GM12878 (cell line): ENCODE measurements around the gene ATP2A3. TPM values are rescaled to one million over a fixed set of nuclear protein-coding genes. Genes with fewer than 3 reads are reported as not detected.

Source experiments
- ATAC-seq: fragments of 200-7000 bp; cut with Tn5 transposase; 3 replicates; pipeline ENCODE4 v1.9.1; 2020; ENCODE audit warnings: mild to moderate bottlenecking, moderate library complexity
- BruUV-seq: library from RNA; stranded (reverse); fragments of 400-500 nt; replicated peaks from 2 replicates; lab custom pipeline; 2021; lab: Mats Ljungman, UMichigan
- CTCF ChIA-PET: fragments of 300-600 bp; sonication (Branson Sonifier 250); formaldehyde crosslinking; extraction: SDS; loops from one replicate; lab custom pipeline; 2021; ENCODE audit warnings: inconsistent platforms; lab: Yijun Ruan, JAX
- POLR2A ChIA-PET: fragments of 350-600 bp; formaldehyde crosslinking; extraction: SDS; loops from one replicate; lab custom pipeline; 2021; ENCODE audit warnings: inconsistent platforms; lab: Charles Lee
- RAD21 ChIA-PET: fragments of 300-600 bp; sonication (Branson Sonifier 250); formaldehyde crosslinking; loops from one replicate; lab custom pipeline; 2023; ENCODE audit warnings: antibody characterized with exemption; ENCODE audit not compliant: unreplicated experiment; lab: Charles Lee
- SMC1A ChIA-PET: fragments of 300-600 bp; sonication (Branson Sonifier 250); formaldehyde crosslinking; loops from one replicate; lab custom pipeline; 2023; ENCODE audit not compliant: unreplicated experiment, uncharacterized antibody; lab: Charles Lee
- DNase-seq: peaks from one replicate; pipeline ENCODE4 v3.0.0-alpha.2; 2011; ENCODE audit warnings: low read depth, low spot score
- FAIRE-seq: peaks from 3 replicates; lab custom pipeline; 2011; peaks lifted over from hg19 to GRCh38; lab: Jason Lieb, UNC
- H2AFZ ChIP-seq: 2 replicates; pipeline ENCODE4 v1.6.0; 2011; ENCODE audit warnings: low read depth, low read length, control low read depth; ENCODE audit not compliant: control insufficient read depth
- H3K27ac ChIP-seq: 2 replicates; pipeline ENCODE4 v1.5.1; 2011; ENCODE audit warnings: control low read depth; ENCODE audit not compliant: control insufficient read depth, insufficient read depth
- H3K27me3 ChIP-seq, 2 experiments: replicated peaks in 1 of 2; 2 replicates each; pipeline versions ENCODE4 v1.6.0 to v1.6.1; 2011; ENCODE audit warnings: low read length in 1 of 2; ENCODE audit not compliant: control insufficient read depth in 2 of 2, insufficient read depth in 2 of 2
- H3K36me3 ChIP-seq, 2 experiments: 2 replicates each; pipeline ENCODE4 v1.5.1; 2011; ENCODE audit warnings: low read length in 1 of 2; ENCODE audit not compliant: control insufficient read depth in 2 of 2, insufficient read depth in 2 of 2
- H3K4me1 ChIP-seq: 2 replicates; pipeline ENCODE4 v1.6.1; 2011; ENCODE audit warnings: mild to moderate bottlenecking, low read length, moderate library complexity, mixed read lengths; ENCODE audit not compliant: control insufficient read depth, insufficient read depth
- H3K4me2 ChIP-seq: 2 replicates; pipeline ENCODE4 v1.6.0; 2011; ENCODE audit warnings: control low read depth; ENCODE audit not compliant: control insufficient read depth, insufficient read depth
- H3K4me3 ChIP-seq: fragments of 200-600 bp; sonication (generic); 2 replicates; pipeline ENCODE4 v1.5.1; 2016
- H3K79me2 ChIP-seq: 2 replicates; pipeline ENCODE4 v1.6.0; 2011; ENCODE audit warnings: low read length; ENCODE audit not compliant: control insufficient read depth, insufficient read depth
- H3K9ac ChIP-seq: 2 replicates; pipeline ENCODE4 v1.8.0; 2011; ENCODE audit warnings: low read length, control low read depth, mixed read lengths; ENCODE audit not compliant: control insufficient read depth, insufficient read depth
- H3K9me3 ChIP-seq: replicated peaks from 3 replicates; pipeline ENCODE4 v1.5.1; 2011; ENCODE audit warnings: mild to moderate bottlenecking, low read length; ENCODE audit not compliant: control insufficient read depth, insufficient read depth
- H4K20me1 ChIP-seq: 2 replicates; pipeline ENCODE4 v1.6.0; 2011; ENCODE audit not compliant: control insufficient read depth, insufficient read depth
- CEBPB ChIP-seq, 2 experiments: fragments of 150-350 bp in 1 of 2; IDR thresholded peaks; 2 replicates each; pipeline ENCODE4 v1.6.1; 2012 to 2014; ENCODE audit warnings: low read depth in 2 of 2, low read length in 2 of 2, borderline replicate concordance in 1 of 2, inconsistent platforms in 1 of 2
- CHD2 ChIP-seq: IDR thresholded peaks from 2 replicates; pipeline ENCODE4 v1.6.1; 2011; ENCODE audit warnings: low read depth, low read length, improper control_type of control experiment, borderline replicate concordance
- HDAC6 ChIP-seq: fragments of 200-600 bp; sonication (generic); IDR thresholded peaks from one replicate; pipeline ENCODE4 v1.8.0; 2017; ENCODE audit warnings: antibody characterized with exemption; ENCODE audit not compliant: unreplicated experiment
- HSF1 ChIP-seq: fragments of 150-350 bp; IDR thresholded peaks from 2 replicates; pipeline ENCODE4 v1.6.1; 2014; ENCODE audit warnings: mild to moderate bottlenecking, low read depth, low read length
- IKZF2 ChIP-seq, 2 experiments: fragments of 450-650 bp; IDR thresholded peaks; 2 replicates each; pipeline ENCODE4 v1.6.1; 2017; ENCODE audit warnings: mild to moderate bottlenecking in 2 of 2, moderate library complexity in 2 of 2
- MTA3 ChIP-seq: IDR thresholded peaks from 2 replicates; pipeline ENCODE4 v1.6.1; 2012; ENCODE audit warnings: low read length, inconsistent platforms, borderline replicate concordance
- MXI1 ChIP-seq: fragments of 150-350 bp; IDR thresholded peaks from 2 replicates; pipeline ENCODE4 v1.6.1; 2011; ENCODE audit warnings: low read depth, mild to moderate bottlenecking, inconsistent platforms, low read length, improper control_type of control experiment
- MYB ChIP-seq: fragments of 150-350 bp; IDR thresholded peaks from 2 replicates; pipeline ENCODE4 v1.6.1; 2014; ENCODE audit warnings: mild to moderate bottlenecking, low read depth, low read length, borderline replicate concordance
- POU2F2 ChIP-seq: IDR thresholded peaks from 3 replicates; pipeline ENCODE4 v1.6.1; 2011; ENCODE audit warnings: low read depth, mild to moderate bottlenecking, low read length, borderline replicate concordance
- RFX5 ChIP-seq: IDR thresholded peaks from 2 replicates; pipeline ENCODE4 v1.6.1; 2011; ENCODE audit warnings: low read depth, low read length, improper control_type of control experiment
- SMARCA5 ChIP-seq: fragments of 450-650 bp; IDR thresholded peaks from 2 replicates; pipeline ENCODE4 v1.6.1; 2017; ENCODE audit warnings: mild to moderate bottlenecking
- SMC3 ChIP-seq: IDR thresholded peaks from 2 replicates; pipeline ENCODE4 v1.6.1; 2011; ENCODE audit warnings: low read length, improper control_type of control experiment, borderline replicate concordance
- SPI1 ChIP-seq: IDR thresholded peaks from 2 replicates; pipeline ENCODE4 v1.6.1; 2011; ENCODE audit warnings: low read depth, mild to moderate bottlenecking, low read length, moderate library complexity, borderline replicate concordance; ENCODE audit not compliant: insufficient read depth
- SREBF2 ChIP-seq: IDR thresholded peaks from 2 replicates; pipeline ENCODE4 v1.6.1; 2012; ENCODE audit warnings: mild to moderate bottlenecking, low read length
- STAT1 ChIP-seq: fragments of 450-650 bp; conservative IDR thresholded peaks from 2 replicates; pipeline ENCODE4 v1.6.1; 2014; ENCODE audit warnings: antibody characterized with exemption, mild to moderate bottlenecking
- ZNF592 ChIP-seq: fragments of 450-650 bp; IDR thresholded peaks from 2 replicates; pipeline ENCODE4 v1.6.1; 2017; ENCODE audit warnings: mild to moderate bottlenecking, moderate library complexity
- ZZZ3 ChIP-seq: IDR thresholded peaks from 2 replicates; pipeline ENCODE4 v1.6.1; 2011; ENCODE audit warnings: low read depth; ENCODE audit not compliant: control insufficient read depth, insufficient read length
- WGBS: methylation state at CpG from one replicate; pipeline ENCODE4 v1.1.6; 2016; ENCODE audit warnings: low lambda C conversion rate; ENCODE audit not compliant: insufficient replicate concordance, insufficient coverage; ENCODE audit errors: missing lambda C conversion rate; 5-methylcytosine and 5-hydroxymethylcytosine counted together
- in situ Hi-C: fragments of 300-500 bp; cut with MboI; formaldehyde crosslinking; loops from 9 replicates; pipeline ENCODE4 v1.14.3; 2018; ENCODE audit warnings: mixed read lengths
- intact Hi-C: fragments of 100-400 bp; cut with micrococcal nuclease; formaldehyde crosslinking; loops from one replicate; pipeline ENCODE4 v1.14.2; 2022; ENCODE audit not compliant: unreplicated experiment
- polyA plus RNA-seq, 11 experiments: library from polyadenylated mRNA; depleted of rRNA in 4 of 11; unstranded in 6 of 11; stranded (reverse) in 5 of 11; fragments of >200 nt; fragmentation: Nextera tagmentation in 4 of 11; fragmentation: Illumina TruSeq in 1 of 11; extraction: Ambion mirVana in 4 of 11; extraction: Trizol in 1 of 11; gene quantifications; 1 replicate in 1 of 11; 2 replicates in 10 of 11; pipeline versions ENCODE4 v1.2.1 to v1.2.3, GENCODE V29; 2011 to 2016; ENCODE audit warnings: inconsistent platforms in 2 of 11, missing spikeins in 2 of 11, low read depth in 1 of 11
- total RNA-seq, 4 experiments: library from RNA; depleted of rRNA in 3 of 4; stranded (reverse); fragments of >200 nt in 3 of 4; fragmentation: Illumina TruSeq in 1 of 4; extraction: Trizol in 1 of 4; gene quantifications; 2 replicates each; pipeline versions ENCODE4 v1.2.1 to v1.2.3, GENCODE V29; 2013 to 2021

Gene ATP2A3
- total and polyA plus RNA-seq, 10 of the 15 experiments (the other 5 are each of a cell fraction or from before 2014, with no cell fraction given) = 1.0 to 99.2 (median 37.9) TPM

DNA sequence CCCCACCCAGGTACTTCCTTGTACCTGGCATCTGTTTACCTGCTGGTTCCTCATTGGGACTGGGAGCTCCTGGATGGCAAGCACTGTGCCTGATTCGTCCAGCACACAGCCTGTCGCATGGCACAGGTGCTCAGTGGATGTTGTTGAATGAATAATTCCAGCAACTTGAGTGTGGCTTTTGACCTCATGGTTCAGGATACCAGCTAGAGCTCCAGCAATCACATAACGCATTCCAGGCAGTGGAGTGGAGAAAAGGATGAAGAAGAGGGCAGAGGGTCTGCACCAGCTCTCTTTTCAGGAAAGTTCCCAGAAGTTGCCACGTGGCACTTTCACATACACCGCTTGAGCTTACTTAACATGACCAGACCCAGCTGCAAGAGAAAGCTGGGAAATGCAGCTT is 70.0 kb downstream of the ATP2A3 start:
- POLR2A ChIA-PET = no interaction called here
- FAIRE-seq (no peak), ATAC-seq (no peak), DNase-seq (no peak)
- H3K4me2 ChIP-seq = no peak overlapping the region
- TF ChIP-seq HSF1 = no peak
- no peak for TF ChIP-seq RFX5
- no peak for TF ChIP-seq HDAC6
- TF ChIP-seq SMARCA5 = no peak
- no peak for TF ChIP-seq MXI1
- no peak for TF ChIP-seq SMC3
- TF ChIP-seq ZNF592 = no peak
- TF ChIP-seq CHD2 = no peak
- TF ChIP-seq SPI1 = no peak
- no peak for TF ChIP-seq IKZF2 (IDR thresholded peaks at IDR 0.05)
- no peak for TF ChIP-seq MTA3
- TF ChIP-seq ZZZ3 = no peak
- no peak for TF ChIP-seq MYB
- TF ChIP-seq POU2F2 = no peak
- no peak for TF ChIP-seq STAT1
- TF ChIP-seq CEBPB (IDR thresholded peaks at IDR 0.05; ENCODE audit: borderline replicate concordance in 1 of 2, low read depth in 2 of 2, low read length in 2 of 2) = no peak
- no peak for TF ChIP-seq SREBF2
- H3K79me2 ChIP-seq = no peaks in the 10 kb centered on the region
- H3K4me1 ChIP-seq = peaks cover 3% of the 10 kb centered on the region
- no peak overlapping the region for H3K4me3 ChIP-seq
- no peak overlapping the region for H3K27ac ChIP-seq
- H4K20me1 ChIP-seq = no peaks in the 10 kb centered on the region
- no TSS peak for BruUV-seq
- no peaks in the 10 kb centered on the region for H3K9me3 ChIP-seq
- H3K36me3 ChIP-seq = no peaks in the 10 kb centered on the region
- H3K27me3 ChIP-seq = peaks cover 0 to 2% of the 10 kb centered on the region in 2 experiments; a peak in 1 of 4 replicates
- in situ Hi-C loops (no loop called here), intact Hi-C loops (no loop called here)
- RAD21 ChIA-PET = no interaction called here
- WGBS = 68% methylated on average over 5 of the region's 5 CpGs
- SMC1A ChIA-PET = interaction anchor here (0.6 to 1.6 kb wide), 4 partner anchors 9 to 48 kb away, joined by 3 to 4 read pairs (median 3); no protein-coding TSS in a partner anchor
- no peak overlapping the region for H2AFZ ChIP-seq
- no peak overlapping the region for H3K9ac ChIP-seq
- CTCF ChIA-PET = interaction anchor here (1.0 to 2.0 kb wide), 6 partner anchors 11 to 212 kb away, joined by 3 to 15 read pairs (median 6); partner anchors contain the start of gene NCBP3
